ENCODE measurements around the gene COQ3. TPM values are rescaled to one million over a fixed set of nuclear protein-coding genes. Genes with fewer than 3 reads are reported as not detected.

The COQ3 gene
- polyA plus RNA-seq, 1 donor (not counting 4 experiments of a cell fraction or from before 2014, with no cell fraction given), result 21.2 TPM

DNA sequence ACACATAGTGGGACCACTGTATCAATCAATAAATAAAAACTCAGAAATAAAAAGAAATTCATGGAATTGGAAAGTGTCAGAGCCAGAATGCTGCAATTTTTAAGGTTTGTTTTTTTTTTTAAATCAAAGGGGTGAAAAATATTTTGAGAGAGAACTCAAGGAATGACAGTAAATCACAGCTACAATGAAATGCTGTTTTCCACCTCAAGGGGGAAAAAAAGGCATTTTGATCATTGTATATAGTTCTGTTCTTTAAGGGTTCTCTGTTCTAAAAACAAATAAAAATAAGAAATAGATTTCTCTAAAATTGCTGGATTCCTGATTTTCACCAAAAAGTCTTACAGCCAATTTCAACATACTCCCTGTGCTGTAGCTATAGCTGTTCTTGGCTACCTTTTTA is 69.0 kb downstream of the COQ3 start:
- H3K36me3 ChIP-seq (ENCODE audit: control insufficient read depth in 2 of 2, extremely low read depth in 1 of 2, insufficient read depth in 2 of 2, low read length in 2 of 2), result peaks cover 0 to 1% of the 10 kb centered on the region in 2 experiments
- H3K9ac ChIP-seq (ENCODE audit: control insufficient read depth, extremely low read depth, insufficient read depth, low read length), result no peak overlapping the region
- no peaks in the 10 kb centered on the region for H3K4me1 ChIP-seq (ENCODE audit: control insufficient read depth, extremely low read depth, insufficient read depth, low read length)
- TF ChIP-seq EZH2 (IDR thresholded peaks at IDR 0.05; ENCODE audit: low read length), result no peak
- TF ChIP-seq, protein P1, sequence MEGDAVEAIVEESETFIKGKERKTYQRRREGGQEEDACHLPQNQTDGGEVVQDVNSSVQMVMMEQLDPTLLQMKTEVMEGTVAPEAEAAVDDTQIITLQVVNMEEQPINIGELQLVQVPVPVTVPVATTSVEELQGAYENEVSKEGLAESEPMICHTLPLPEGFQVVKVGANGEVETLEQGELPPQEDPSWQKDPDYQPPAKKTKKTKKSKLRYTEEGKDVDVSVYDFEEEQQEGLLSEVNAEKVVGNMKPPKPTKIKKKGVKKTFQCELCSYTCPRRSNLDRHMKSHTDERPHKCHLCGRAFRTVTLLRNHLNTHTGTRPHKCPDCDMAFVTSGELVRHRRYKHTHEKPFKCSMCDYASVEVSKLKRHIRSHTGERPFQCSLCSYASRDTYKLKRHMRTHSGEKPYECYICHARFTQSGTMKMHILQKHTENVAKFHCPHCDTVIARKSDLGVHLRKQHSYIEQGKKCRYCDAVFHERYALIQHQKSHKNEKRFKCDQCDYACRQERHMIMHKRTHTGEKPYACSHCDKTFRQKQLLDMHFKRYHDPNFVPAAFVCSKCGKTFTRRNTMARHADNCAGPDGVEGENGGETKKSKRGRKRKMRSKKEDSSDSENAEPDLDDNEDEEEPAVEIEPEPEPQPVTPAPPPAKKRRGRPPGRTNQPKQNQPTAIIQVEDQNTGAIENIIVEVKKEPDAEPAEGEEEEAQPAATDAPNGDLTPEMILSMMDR (optimal IDR thresholded peaks at IDR 0.05 in 1 of 3, IDR thresholded peaks at IDR 0.05 in 1 of 3, conservative IDR thresholded peaks at IDR 0.05 in 1 of 3; ENCODE audit: extremely low read depth in 1 of 3, insufficient read depth in 2 of 3, low read length in 3 of 3), result no peak
- DNase-seq (ENCODE audit: low read depth, low spot score) (no peak), FAIRE-seq (no peak)
- H3K4me3 ChIP-seq (ENCODE audit: control insufficient read depth in 2 of 3, extremely low read depth in 1 of 3, insufficient read depth in 2 of 3, low read depth in 1 of 3, low read length in 3 of 3), result no peak overlapping the region
- H3K9me1 ChIP-seq (ENCODE audit: control insufficient read depth, extremely low read depth, insufficient read depth, low read length), result no peaks in the 10 kb centered on the region
- H4K20me1 ChIP-seq (ENCODE audit: control insufficient read depth, extremely low read depth, insufficient read depth, low read length), result no peaks in the 10 kb centered on the region
- H3K27me3 ChIP-seq (ENCODE audit: control insufficient read depth, extremely low read depth, insufficient read depth, low read length), result no peaks in the 10 kb centered on the region
- H3K4me2 ChIP-seq (ENCODE audit: control insufficient read depth, extremely low read depth, insufficient read depth, low read depth, low read length), result no peak overlapping the region
- H3K27ac ChIP-seq (ENCODE audit: control insufficient read depth, insufficient read depth, low read length), result no peak overlapping the region
- dilution Hi-C loops (cut with MboI; ENCODE audit: extremely low pct_ligation_motif_present, low sequenced_read_pairs), result no loop called here
- H3K79me2 ChIP-seq (ENCODE audit: control insufficient read depth, insufficient read depth, low read length), result no peaks in the 10 kb centered on the region
- no peak overlapping the region for H2AFZ ChIP-seq (ENCODE audit: control insufficient read depth, low read length)
- no peaks in the 10 kb centered on the region for H3K9me3 ChIP-seq (ENCODE audit: control insufficient read depth, low read depth, low read length)

Other genes starting within 250 kb of the COQ3 start
- 4.0 to 8.3 TPM (median 8.0 TPM) in 3 replicates for gene FAXC, start 44.5 kb downstream of the COQ3 start, polyA plus RNA-seq
- 19.2 to 60.5 TPM (median 40.8 TPM) in 3 replicates for gene PNISR, start 31.1 kb upstream of the COQ3 start, polyA plus RNA-seq
- 9.0 to 11.3 TPM (median 10.0 TPM) in 3 replicates for gene USP45, start 121.2 kb upstream of the COQ3 start, polyA plus RNA-seq
- gene CCNC, start 174.5 kb upstream of the COQ3 start, polyA plus RNA-seq, result 52.8 to 103 TPM (median 61.7 TPM) in 3 replicates
- not detected in 3 replicates for gene PRDM13, start 212.6 kb upstream of the COQ3 start, polyA plus RNA-seq

Measured in keratinocyte (primary cell).